ENCODE measurements around the gene GFM1. TPM values are rescaled to one million over a fixed set of nuclear protein-coding genes. Genes with fewer than 3 reads are reported as not detected.

Gene GFM1
- total and polyA plus RNA-seq, 2 of the 13 experiments (the other 11 are each of a cell fraction or from before 2014, with no cell fraction given): 10.5 to 59.0 TPM

DNA sequence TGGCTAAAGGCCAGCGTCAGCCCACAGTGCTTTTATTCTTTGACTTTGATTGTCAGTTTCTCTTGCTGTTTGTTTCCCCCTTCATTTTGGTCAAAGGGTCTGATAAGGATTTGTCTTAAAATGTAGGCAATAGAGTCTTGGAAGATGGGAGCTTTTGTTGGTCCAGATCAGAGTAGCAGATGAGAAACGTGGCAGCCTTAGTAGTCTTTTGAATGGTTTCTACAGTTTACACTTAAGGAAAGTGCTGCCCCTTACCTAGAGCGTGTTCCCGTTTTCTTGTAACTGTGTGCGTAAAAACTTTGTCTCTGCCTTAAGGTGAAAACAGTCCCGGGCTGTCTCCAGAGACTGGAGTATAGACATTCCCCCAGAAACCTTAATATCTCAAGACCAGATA lies 27.5 kb downstream of the GFM1 start:
- no peak for TF ChIP-seq ZNF276 (CRISPR knock-in tag; IDR thresholded peaks at IDR 0.05; ENCODE audit: low read depth)
- TF ChIP-seq GTF2F1 (IDR thresholded peaks at IDR 0.05; ENCODE audit: low read length): no peak
- TF ChIP-seq, protein P1, sequence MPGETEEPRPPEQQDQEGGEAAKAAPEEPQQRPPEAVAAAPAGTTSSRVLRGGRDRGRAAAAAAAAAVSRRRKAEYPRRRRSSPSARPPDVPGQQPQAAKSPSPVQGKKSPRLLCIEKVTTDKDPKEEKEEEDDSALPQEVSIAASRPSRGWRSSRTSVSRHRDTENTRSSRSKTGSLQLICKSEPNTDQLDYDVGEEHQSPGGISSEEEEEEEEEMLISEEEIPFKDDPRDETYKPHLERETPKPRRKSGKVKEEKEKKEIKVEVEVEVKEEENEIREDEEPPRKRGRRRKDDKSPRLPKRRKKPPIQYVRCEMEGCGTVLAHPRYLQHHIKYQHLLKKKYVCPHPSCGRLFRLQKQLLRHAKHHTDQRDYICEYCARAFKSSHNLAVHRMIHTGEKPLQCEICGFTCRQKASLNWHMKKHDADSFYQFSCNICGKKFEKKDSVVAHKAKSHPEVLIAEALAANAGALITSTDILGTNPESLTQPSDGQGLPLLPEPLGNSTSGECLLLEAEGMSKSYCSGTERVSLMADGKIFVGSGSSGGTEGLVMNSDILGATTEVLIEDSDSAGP (CRISPR knock-in tag; IDR thresholded peaks at IDR 0.05; ENCODE audit: borderline replicate concordance): no peak
- no peak for TF ChIP-seq HMG20B (CRISPR knock-in tag; conservative IDR thresholded peaks at IDR 0.05)
- TF ChIP-seq ZFP36L1 (CRISPR knock-in tag; IDR thresholded peaks at IDR 0.05): no peak
- DNase-seq (ENCODE audit: low spot score) (no peak), ATAC-seq (no peak), FAIRE-seq (no peak)
- H4K20me1 ChIP-seq (ENCODE audit: insufficient read depth, low read length): no peaks in the 10 kb centered on the region
- H3K27me3 ChIP-seq (ENCODE audit: control insufficient read depth in 1 of 2, insufficient read depth in 2 of 2, low read length in 2 of 2): no peaks in the 10 kb centered on the region
- WGBS (ENCODE audit: low lambda C conversion rate): 96% methylated on average over 6 of the region's 6 CpGs
- no peaks in the 10 kb centered on the region for H3K4me1 ChIP-seq (ENCODE audit: insufficient read depth, low read length)
- intact Hi-C loops (cut with micrococcal nuclease; ENCODE audit: unreplicated experiment): no loop called here
- H3K9me3 ChIP-seq (ENCODE audit: low read length): no peaks in the 10 kb centered on the region
- H3K79me2 ChIP-seq (ENCODE audit: insufficient read depth, low read length): no peaks in the 10 kb centered on the region
- no peak overlapping the region for H3K4me3 ChIP-seq (replicated peaks in 1 of 3; ENCODE audit: insufficient read depth in 1 of 3, low read depth in 2 of 3, low read length in 3 of 3)
- no peak overlapping the region for H2AFZ ChIP-seq (ENCODE audit: low read length)
- peaks cover 6 to 29% of the 10 kb centered on the region in 2 experiments; a peak in 4 of 5 replicates for H3K36me3 ChIP-seq (replicated peaks in 1 of 2; ENCODE audit: control insufficient read depth in 1 of 2, insufficient read depth in 2 of 2, low read length in 2 of 2)
- H3K9ac ChIP-seq (ENCODE audit: insufficient read depth, low read depth, low read length): no peak overlapping the region
- ChIA-PET CTCF (ENCODE audit: low intra/inter-chr PET ratio, low total read pairs) (no interaction called here), POLR2A (no interaction called here)
- in situ Hi-C loops (cut with HindIII; ENCODE audit: extremely low pct_ligation_motif_present, low pct_unique_long_range_greater_than_20kb): no loop called here
- BruUV-seq (replicated peaks): no TSS peak
- H3K4me2 ChIP-seq (ENCODE audit: low read depth, low read length): no peak overlapping the region
- no peak overlapping the region for H3K27ac ChIP-seq (ENCODE audit: extremely low read length, insufficient read depth, low read length)
